Measurements from ENCODE around the gene NCOA7.
A peak's percentile ranks its signal among the peaks of the same experiment; 100 is the strongest.
"Not testable (repeated sequence)": the region's sequence is repeated elsewhere in the genome, so short reads cannot be mapped to it uniquely, and the experiment has no call there.

Gene NCOA7

DNA sequence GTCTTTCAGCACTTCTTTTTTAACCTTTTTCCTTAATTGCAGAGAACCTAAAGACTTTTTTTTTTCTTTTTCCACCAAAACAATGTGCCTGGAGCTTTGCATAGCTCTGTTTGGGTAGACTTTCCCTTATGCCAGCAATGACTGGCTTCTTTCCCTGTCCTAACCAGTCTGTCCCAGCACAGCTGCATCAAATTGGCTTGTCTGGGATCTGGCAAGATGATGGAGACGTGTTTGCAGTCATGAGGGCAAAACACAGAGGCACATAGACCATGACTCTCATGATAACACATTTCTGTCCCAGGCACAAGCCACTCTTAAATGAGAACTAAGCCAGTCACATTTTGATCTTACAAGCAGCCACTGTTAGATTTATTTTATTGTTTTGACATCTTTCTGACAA, 24.8 kb upstream of the NCOA7 start:
- Histone ChIP-seq H3K9ac (ENCODE audit: insufficient read length) (no peak overlapping the region), H3K4me3 (no peak overlapping the region), H3K27ac (no peak overlapping the region), H3K9me3 (ENCODE audit: low read depth, low read length) (no peaks in the 10 kb centered on the region), H3K36me3 (ENCODE audit: insufficient read depth, low read length) (no peaks in the 10 kb centered on the region)
- TF ChIP-seq FOXP2 (optimal IDR thresholded peaks at IDR 0.05; ENCODE audit: control extremely low read depth, extremely low read length, insufficient read depth), result no peak
- TF ChIP-seq EZH2 (IDR thresholded peaks at IDR 0.05), result no peak
- TF ChIP-seq POLR2AphosphoS5 (IDR thresholded peaks at IDR 0.05; ENCODE audit: borderline replicate concordance, low read depth, low read length), result no peak
- DNase-seq (ENCODE audit: low read depth, low spot score), result no peak

DNA sequence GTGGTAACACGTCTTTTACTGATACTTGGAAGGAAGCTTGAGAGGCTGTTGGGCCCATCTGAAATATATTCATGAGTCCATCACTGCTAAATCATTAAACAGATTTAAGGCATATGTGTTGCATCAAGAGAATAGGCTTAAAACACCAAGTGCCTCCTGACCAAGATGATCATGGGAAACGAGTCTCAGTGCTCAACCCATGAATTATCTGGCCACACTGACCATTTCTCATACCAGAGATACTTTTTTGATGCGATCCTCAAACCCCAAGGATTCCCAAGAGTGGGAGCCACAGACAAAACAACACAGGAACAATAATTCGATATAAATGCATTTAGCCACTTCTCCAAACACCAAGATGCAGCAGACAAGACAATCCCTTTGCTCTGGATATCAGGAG, 24.1 kb upstream of the NCOA7 start:
- TF ChIP-seq FOXP2 (optimal IDR thresholded peaks at IDR 0.05; ENCODE audit: control extremely low read depth, extremely low read length, insufficient read depth), result no peak
- H3K4me3 ChIP-seq, result no peak overlapping the region
- H3K9me3 ChIP-seq (ENCODE audit: low read depth, low read length), result no peaks in the 10 kb centered on the region
- H3K9ac ChIP-seq (ENCODE audit: insufficient read length), result no peak overlapping the region
- H3K27ac ChIP-seq, result no peak overlapping the region
- DNase-seq (ENCODE audit: low read depth, low spot score), result no peak
- H3K36me3 ChIP-seq (ENCODE audit: insufficient read depth, low read length), result no peaks in the 10 kb centered on the region

DNA sequence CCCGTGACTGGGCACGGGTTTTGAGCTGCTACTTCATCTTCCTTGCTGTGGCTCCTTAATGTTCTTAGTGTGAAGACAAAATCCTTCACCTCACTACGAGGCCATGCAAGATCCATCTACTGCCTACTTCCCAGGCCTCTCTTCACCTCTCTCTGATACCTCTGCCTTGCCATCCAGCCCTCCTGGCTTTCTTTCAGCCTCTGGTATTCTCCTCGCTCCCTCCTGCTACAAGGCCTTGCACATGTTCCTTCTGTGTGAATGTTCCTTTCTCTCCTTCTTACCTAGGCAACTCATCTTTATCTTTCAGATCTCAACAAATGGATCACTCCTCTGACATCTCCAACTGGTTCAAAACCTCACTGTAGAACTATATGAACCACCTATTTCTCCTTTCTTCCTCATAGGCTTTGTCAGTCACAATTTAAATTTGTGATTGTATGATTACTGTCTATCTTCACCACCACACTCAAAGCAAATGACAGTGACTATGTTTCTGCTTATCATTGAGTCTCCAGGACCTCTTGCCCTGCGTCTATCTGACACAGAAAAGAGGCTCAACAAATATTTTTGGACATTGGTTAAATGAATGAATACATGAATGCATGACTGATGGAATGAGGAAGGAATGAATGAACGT, 21.5 kb upstream of the NCOA7 start:
- H3K4me3 ChIP-seq, result no peak overlapping the region
- TF ChIP-seq FOXP2 (optimal IDR thresholded peaks at IDR 0.05; ENCODE audit: control extremely low read depth, extremely low read length, insufficient read depth), result no peak
- no peak for TF ChIP-seq EZH2 (IDR thresholded peaks at IDR 0.05)
- TF ChIP-seq POLR2AphosphoS5 (IDR thresholded peaks at IDR 0.05; ENCODE audit: borderline replicate concordance, low read depth, low read length), result no peak
- H3K9ac ChIP-seq (ENCODE audit: insufficient read length), result no peak overlapping the region
- H3K9me3 ChIP-seq (ENCODE audit: low read depth, low read length), result no peaks in the 10 kb centered on the region
- no peaks in the 10 kb centered on the region for H3K36me3 ChIP-seq (ENCODE audit: insufficient read depth, low read length)
- no peak for DNase-seq (ENCODE audit: low read depth, low spot score)
- no peak overlapping the region for H3K27ac ChIP-seq

DNA sequence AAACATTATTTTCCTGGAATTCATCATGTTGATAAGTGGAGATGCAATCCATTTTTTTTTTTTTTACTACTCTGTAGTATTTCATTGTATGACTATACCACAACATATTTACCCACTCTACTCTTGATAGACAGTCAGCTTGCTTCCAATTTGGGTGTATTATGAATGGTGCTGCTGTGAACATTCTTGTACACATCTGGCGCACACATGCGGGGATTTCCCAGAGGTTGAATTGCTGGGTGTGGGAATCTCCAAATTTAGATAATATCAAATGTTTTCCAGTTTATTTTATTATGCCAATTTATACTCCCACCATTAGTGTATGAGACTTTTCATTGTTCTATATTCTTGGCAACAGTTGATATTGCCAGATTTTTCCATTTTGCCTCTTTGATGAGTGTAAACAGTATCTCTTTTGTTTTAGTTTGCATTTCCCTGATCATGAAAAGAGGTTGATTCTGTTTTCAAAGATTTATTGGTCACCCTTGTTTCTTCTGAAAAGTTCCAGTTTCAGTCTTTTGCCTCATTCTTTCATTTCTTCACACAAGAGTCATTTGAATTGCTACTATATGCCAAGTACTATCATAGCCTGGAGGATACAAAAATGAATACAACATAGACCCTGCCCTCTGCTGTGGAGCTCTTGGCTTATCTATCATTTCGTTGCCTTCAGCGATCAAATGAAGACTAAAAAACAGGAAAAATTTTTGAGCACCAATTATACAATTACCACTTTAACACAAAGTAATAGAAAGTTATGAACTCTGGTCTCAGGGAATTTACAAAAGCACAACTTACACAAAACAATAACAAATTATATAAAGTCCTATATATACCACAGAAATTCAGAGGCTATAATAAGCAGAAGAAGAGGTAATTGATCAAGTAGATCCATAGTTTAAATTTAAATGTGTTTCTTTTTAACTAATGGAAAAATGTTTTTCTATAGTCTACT, 17.1 kb upstream of the NCOA7 start:
- Histone ChIP-seq H3K4me3 (0 out of 2 replicates have a peak overlapping the region, but pooled peaks have one; percentile 16), H3K9me3 (ENCODE audit: low read depth, low read length) (no peaks in the 10 kb centered on the region), H3K36me3 (ENCODE audit: insufficient read depth, low read length) (no peaks in the 10 kb centered on the region), H3K9ac (ENCODE audit: insufficient read length) (no peak overlapping the region), H3K27ac (peak overlapping the region; percentile 70)
- no peak for DNase-seq (ENCODE audit: low read depth, low spot score)
- no peak for TF ChIP-seq FOXP2 (optimal IDR thresholded peaks at IDR 0.05; ENCODE audit: control extremely low read depth, extremely low read length, insufficient read depth)
- TF ChIP-seq POLR2AphosphoS5 (IDR thresholded peaks at IDR 0.05; ENCODE audit: borderline replicate concordance, low read depth, low read length), result no peak
- no peak for TF ChIP-seq EZH2 (IDR thresholded peaks at IDR 0.05)

DNA sequence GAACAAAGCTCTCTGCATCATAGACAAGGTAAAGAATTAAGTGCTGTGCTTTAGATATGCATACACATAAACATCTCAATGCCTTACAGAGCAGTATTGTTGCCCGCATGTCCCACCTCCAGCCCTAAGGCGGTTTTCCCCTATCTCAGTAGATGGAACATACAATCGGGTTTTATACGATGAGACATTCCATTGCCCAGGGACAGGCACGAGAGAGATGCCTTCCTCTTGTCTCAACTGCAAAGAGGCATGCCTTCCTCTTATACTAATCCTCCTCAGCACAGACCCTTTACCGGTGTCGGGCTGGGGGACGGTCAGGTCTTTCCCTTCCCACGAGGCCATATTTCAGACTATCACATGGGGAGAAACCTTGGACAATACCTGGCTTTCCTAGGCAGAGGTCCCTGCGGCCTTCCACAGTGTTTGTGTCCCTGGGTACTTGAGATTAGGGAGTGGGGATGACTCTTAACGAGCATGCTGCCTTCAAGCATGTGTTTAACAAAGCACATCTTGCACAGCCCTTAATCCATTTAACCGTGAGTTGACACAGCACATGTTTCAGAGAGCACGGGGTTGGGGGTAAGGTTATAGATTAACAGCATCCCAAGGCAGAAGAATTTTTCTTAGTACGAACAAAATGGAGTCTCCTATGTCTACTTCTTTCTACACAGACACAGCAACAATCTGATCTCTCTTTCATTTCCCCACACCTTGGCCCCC, 14.5 kb upstream of the NCOA7 start:
- not testable (repeated sequence) for H3K9ac ChIP-seq (ENCODE audit: insufficient read length); H3K36me3 ChIP-seq (ENCODE audit: insufficient read depth, low read length); H3K9me3 ChIP-seq (ENCODE audit: low read depth, low read length); H3K4me3 ChIP-seq; DNase-seq (ENCODE audit: low read depth, low spot score); H3K27ac ChIP-seq

DNA sequence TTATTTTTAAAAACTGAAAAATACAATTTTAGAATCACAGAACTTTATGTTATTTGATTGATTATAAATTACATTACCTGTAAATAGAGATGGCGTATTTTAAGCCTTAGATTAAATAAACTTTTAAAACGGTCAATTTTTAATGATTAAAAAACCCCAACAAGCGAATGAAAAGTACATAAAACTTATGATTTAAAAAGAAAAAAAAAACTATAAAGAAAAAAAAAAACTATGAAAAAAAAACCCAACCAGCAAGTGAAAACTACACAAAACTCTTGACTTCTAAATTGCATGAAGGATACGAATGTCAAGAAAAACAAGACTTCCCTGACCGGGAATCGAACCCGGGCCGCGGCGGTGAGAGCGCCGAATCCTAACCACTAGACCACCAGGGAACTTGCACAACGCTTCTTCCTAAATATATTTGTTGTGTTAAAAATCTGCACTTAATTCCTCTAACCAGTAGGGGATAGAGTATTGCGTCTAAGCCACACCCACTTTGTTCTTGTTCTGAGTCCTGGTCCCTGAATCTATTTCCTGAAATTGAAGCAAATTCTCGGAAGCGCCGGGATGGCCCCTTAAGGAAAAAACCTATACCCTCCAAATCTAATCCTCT, 10.7 kb upstream of the NCOA7 start:
- Histone ChIP-seq H3K36me3 (ENCODE audit: insufficient read depth, low read length) (no peaks in the 10 kb centered on the region), H3K27ac (peak overlapping the region; percentile 96), H3K9ac (ENCODE audit: insufficient read length) (peak overlapping the region; percentile 92), H3K9me3 (ENCODE audit: low read depth, low read length) (no peaks in the 10 kb centered on the region), H3K4me3 (peak overlapping the region; percentile 91)
- TF ChIP-seq POLR2AphosphoS5 (IDR thresholded peaks at IDR 0.05; ENCODE audit: borderline replicate concordance, low read depth, low read length) (no peak; the same call in 1 of the 2 replicates), FOXP2 (optimal IDR thresholded peaks at IDR 0.05; ENCODE audit: control extremely low read depth, extremely low read length, insufficient read depth) (no peak), EZH2 (IDR thresholded peaks at IDR 0.05) (no peak)
- DNase-seq (ENCODE audit: low read depth, low spot score), result peak; percentile 99

DNA sequence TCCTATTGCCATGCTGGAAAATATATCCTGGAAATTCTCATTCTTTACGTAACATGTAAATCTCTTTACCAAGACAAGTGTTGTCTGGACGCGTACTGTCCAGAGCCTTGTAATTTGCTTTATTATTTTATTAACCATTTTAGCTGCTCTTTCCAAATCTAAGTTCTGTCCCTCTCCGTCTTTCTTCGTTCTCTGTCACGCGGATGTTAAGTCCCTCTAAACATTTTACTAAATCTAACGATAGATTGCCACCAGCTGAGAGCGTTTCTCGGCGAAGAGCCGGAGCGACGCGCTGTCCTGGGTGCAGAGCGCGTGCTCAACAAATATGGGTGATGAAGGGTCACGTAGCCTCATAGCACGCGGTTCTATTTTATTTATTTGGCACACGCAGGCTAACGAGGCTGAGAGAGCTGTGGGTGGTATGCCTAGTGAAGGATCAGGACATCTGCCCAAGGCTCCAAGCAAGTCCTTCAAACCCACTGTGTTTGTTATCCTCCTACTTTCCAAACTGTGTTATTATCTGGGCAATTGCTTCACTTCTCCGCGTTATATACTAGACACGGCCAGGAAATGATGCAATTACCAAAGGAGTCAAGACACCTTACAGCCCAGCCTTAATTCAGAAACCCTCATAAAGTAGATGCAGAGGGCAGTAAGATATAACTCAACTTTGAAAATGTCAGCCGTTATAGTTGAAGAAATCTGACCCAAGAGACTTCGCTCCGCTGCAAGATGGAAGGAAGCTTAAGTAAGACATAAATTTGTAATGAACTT, 10.0 kb upstream of the NCOA7 start:
- peak overlapping the region; percentile 96 for H3K27ac ChIP-seq
- peaks cover under 1% of the 10 kb centered on the region; the same call in 1 of the 2 replicates for H3K36me3 ChIP-seq (ENCODE audit: insufficient read depth, low read length)
- no peaks in the 10 kb centered on the region for H3K9me3 ChIP-seq (ENCODE audit: low read depth, low read length)
- TF ChIP-seq FOXP2 (optimal IDR thresholded peaks at IDR 0.05; ENCODE audit: control extremely low read depth, extremely low read length, insufficient read depth), result no peak
- peak; percentile 81 for TF ChIP-seq POLR2AphosphoS5 (IDR thresholded peaks at IDR 0.05; ENCODE audit: borderline replicate concordance, low read depth, low read length)
- no peak for TF ChIP-seq EZH2 (IDR thresholded peaks at IDR 0.05)
- peak; percentile 79 for DNase-seq (ENCODE audit: low read depth, low spot score)
- H3K4me3 ChIP-seq, result peak overlapping the region; percentile 91
- peak overlapping the region; percentile 92 for H3K9ac ChIP-seq (ENCODE audit: insufficient read length)

Data from SK-N-MC (cell line).